Testis (tissue), 3 donors: ENCODE results near the gene CCL17. TPM values are rescaled to one million over a fixed set of nuclear protein-coding genes. Genes with fewer than 3 reads are reported as not detected.

ENCODE experiments used
- DNase-seq: peaks from one replicate; pipeline ENCODE4 v3.0.0-alpha.2; 2019
- H3K27ac ChIP-seq, 2 donors: fragments of 200-600 bp; sonication (generic); one replicate each; pipeline ENCODE4 v1.5.1; 2019
- H3K27me3 ChIP-seq: fragments of 200-600 bp; sonication (generic); one replicate; pipeline ENCODE4 v1.5.1; 2019
- H3K36me3 ChIP-seq: fragments of 200-600 bp; sonication (generic); one replicate; pipeline ENCODE4 v1.5.1; 2017; ENCODE audit warnings: low read depth; ENCODE audit errors: missing control alignments
- H3K4me1 ChIP-seq: fragments of 200-600 bp; sonication (generic); one replicate; pipeline ENCODE4 v1.5.1; 2019
- H3K4me3 ChIP-seq, 2 donors: fragments of 200-600 bp; sonication (generic); one replicate each; pipeline ENCODE4 v1.5.1; 2017 to 2019
- H3K9me3 ChIP-seq: fragments of 200-600 bp; sonication (generic); one replicate; pipeline ENCODE4 v1.5.1; 2017
- POLR2A ChIP-seq: fragments of 450-650 bp; IDR thresholded peaks from one replicate; pipeline ENCODE4 v1.6.1; 2017; ENCODE audit warnings: antibody characterized with exemption, mild to moderate bottlenecking, moderate library complexity
- WGBS, 2 donors: methylation state at CpG; one replicate each; pipeline ENCODE4 v1.1.5; 2018; 5-methylcytosine and 5-hydroxymethylcytosine counted together
- intact Hi-C: fragments of 100-400 bp; cut with DNase I; formaldehyde crosslinking; loops from one replicate; pipeline ENCODE4 v1.15.1; 2023; ENCODE audit warnings: low total_unique reads
- polyA plus RNA-seq: library from polyadenylated mRNA; stranded (reverse); fragments of 350-450 nt; fragmentation: Illumina TruSeq; extraction: RNeasy Lipid Tissue Mini Kit (QIAGEN cat#74804); gene quantifications from one replicate; pipeline ENCODE4 v1.2.3, GENCODE V29; 2014; ENCODE audit warnings: low read depth, low replicate concordance; ENCODE audit not compliant: insufficient read depth
- total RNA-seq, 2 donors: library from RNA; depleted of rRNA; stranded (reverse); fragments of >200 nt; gene quantifications; one replicate each; pipeline ENCODE4 v1.2.3, GENCODE V29; 2016
- TF ChIP-seq, protein P1 (sequence below), 3 experiments: fragments of 450-650 bp in 2 of 3; fragments of 200-600 bp in 1 of 3; sonication (generic) in 1 of 3; IDR thresholded peaks; one replicate each; pipeline ENCODE4 v1.5.1; 2016 to 2019; ENCODE audit warnings: antibody characterized with exemption in 3 of 3, mild to moderate bottlenecking in 2 of 3, moderate library complexity in 1 of 3

The CCL17 gene
- total and polyA plus RNA-seq, 3 donors from 2014 or later, result 0.81 to 4.0 TPM; not detected in 1

- Histone ChIP-seq H3K27ac (no peak overlapping the region), H3K27me3 (no peaks in the 10 kb centered on the region), H3K4me1 (peaks cover 29% of the 10 kb centered on the region), H3K4me3 (no peak overlapping the region), H3K9me3 (no peaks in the 10 kb centered on the region), H3K36me3 (no peaks in the 10 kb centered on the region)
- no peak for DNase-seq
- 50 to 56% methylated on average over 5 of the region's 5 CpGs for WGBS, 2 donors
- intact Hi-C loops, result loop anchor here (10.0 kb wide), 1 partner anchor 72 kb away; no protein-coding TSS in a partner anchor
- TF ChIP-seq, protein P1, sequence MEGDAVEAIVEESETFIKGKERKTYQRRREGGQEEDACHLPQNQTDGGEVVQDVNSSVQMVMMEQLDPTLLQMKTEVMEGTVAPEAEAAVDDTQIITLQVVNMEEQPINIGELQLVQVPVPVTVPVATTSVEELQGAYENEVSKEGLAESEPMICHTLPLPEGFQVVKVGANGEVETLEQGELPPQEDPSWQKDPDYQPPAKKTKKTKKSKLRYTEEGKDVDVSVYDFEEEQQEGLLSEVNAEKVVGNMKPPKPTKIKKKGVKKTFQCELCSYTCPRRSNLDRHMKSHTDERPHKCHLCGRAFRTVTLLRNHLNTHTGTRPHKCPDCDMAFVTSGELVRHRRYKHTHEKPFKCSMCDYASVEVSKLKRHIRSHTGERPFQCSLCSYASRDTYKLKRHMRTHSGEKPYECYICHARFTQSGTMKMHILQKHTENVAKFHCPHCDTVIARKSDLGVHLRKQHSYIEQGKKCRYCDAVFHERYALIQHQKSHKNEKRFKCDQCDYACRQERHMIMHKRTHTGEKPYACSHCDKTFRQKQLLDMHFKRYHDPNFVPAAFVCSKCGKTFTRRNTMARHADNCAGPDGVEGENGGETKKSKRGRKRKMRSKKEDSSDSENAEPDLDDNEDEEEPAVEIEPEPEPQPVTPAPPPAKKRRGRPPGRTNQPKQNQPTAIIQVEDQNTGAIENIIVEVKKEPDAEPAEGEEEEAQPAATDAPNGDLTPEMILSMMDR (IDR thresholded peaks at IDR 0.05), result no peak
- TF ChIP-seq POLR2A, result no peak
Observed at GRCh38 chr16:57377080-57377841, 27.3 kb upstream of the CCL17 start.

DNA sequence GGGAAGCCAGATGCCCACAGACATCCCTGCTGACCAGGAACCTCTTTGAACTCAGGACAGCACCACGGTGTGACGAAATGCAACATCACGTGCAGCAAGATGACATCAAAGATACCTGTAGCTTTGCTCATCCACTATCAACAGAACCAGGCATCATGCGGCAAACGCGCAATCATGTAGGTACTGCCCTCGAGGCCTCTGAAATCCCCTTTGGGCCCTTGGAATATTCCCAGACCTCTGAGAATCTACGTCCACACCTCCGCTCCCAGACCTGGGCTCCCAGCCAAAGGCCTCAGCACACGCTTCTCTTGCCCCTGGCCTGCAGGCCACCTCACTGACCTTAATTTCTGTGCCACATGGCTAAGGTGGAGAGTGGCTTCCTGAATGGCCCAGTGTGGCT is 25.0 kb upstream of the CCL17 start:
- Histone ChIP-seq H3K27ac (no peak overlapping the region), H3K36me3 (no peaks in the 10 kb centered on the region), H3K27me3 (no peaks in the 10 kb centered on the region), H3K4me3 (no peak overlapping the region), H3K9me3 (no peaks in the 10 kb centered on the region), H3K4me1 (peaks cover 36% of the 10 kb centered on the region)
- intact Hi-C loops, result loop anchor here (10.0 kb wide), 1 partner anchor 75 kb away; no protein-coding TSS in a partner anchor
- 62 to 87% methylated on average over 6 to 10 of the region's 10 CpGs for WGBS, 2 donors
- DNase-seq, result no peak
- TF ChIP-seq, protein P1 (IDR thresholded peaks at IDR 0.05), result no peak
- TF ChIP-seq POLR2A, result no peak

DNA sequence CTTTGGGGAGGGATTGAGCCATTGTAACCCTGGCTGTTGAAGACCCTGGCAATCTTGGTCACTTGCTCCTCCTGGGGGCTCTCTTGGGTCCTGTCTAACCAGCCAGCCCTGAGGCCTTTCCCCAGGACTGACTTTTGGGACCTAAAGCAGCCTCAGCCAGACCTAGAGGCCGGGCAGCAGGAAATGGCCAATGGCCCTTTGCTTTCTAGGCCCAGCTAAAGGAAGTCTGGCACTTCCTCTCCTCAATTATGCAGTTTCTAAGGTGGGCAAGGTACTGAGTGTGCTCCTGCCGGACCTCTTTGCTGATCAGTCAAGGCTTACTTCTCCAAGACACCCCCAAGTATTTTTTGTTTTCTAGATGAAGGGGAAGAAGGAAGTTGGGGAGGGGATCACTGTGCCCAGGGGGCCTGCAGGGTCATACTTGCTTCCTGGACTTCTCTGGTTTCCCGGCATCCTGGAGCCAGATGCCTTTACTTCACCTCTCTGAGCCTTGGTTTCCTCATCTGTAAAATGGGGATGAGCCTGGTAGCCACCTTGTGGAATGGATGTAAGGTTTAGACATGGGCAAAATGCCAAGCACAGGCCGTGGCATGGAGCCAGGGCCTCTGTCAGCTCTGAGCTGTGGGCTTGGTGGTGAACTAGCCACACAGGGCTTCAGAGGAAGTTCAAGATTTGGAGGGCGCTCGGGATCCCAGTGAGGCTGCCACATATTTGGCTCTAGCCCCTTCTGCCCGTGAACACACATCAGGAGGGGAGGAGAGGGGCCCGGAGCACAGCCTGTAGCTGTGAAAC is 23.7 kb upstream of the CCL17 start:
- H3K4me3 ChIP-seq, result no peak overlapping the region
- peak overlapping the region; percentile 67 to 74 for H3K27ac ChIP-seq
- TF ChIP-seq, protein P1 (IDR thresholded peaks at IDR 0.05), result no peak
- no peak for TF ChIP-seq POLR2A
- DNase-seq, result no peak
- H3K36me3 ChIP-seq, result no peaks in the 10 kb centered on the region
- H3K9me3 ChIP-seq, result no peaks in the 10 kb centered on the region
- intact Hi-C loops, result no loop called here
- peaks cover 36% of the 10 kb centered on the region for H3K4me1 ChIP-seq
- 50 to 68% methylated on average over 8 of the region's 8 CpGs for WGBS, 2 donors
- H3K27me3 ChIP-seq, result no peaks in the 10 kb centered on the region

GRCh38 chr16:57381791-57382534 is 22.6 kb upstream of the CCL17 start:
- intact Hi-C loops, result no loop called here
- peak; percentile 33 for DNase-seq
- no peaks in the 10 kb centered on the region for H3K36me3 ChIP-seq
- 47 to 59% methylated on average over 21 to 35 of the region's 35 CpGs for WGBS, 2 donors
- H3K9me3 ChIP-seq, result no peaks in the 10 kb centered on the region
- H3K4me3 ChIP-seq, result no peak overlapping the region
- H3K27ac ChIP-seq, result peak overlapping the region; percentile 67 to 74
- TF ChIP-seq, protein P1 (IDR thresholded peaks at IDR 0.05), result no peak
- H3K4me1 ChIP-seq, result peaks cover 45% of the 10 kb centered on the region
- no peaks in the 10 kb centered on the region for H3K27me3 ChIP-seq
